ENCODE results near the gene SYNJ2.

DNA sequence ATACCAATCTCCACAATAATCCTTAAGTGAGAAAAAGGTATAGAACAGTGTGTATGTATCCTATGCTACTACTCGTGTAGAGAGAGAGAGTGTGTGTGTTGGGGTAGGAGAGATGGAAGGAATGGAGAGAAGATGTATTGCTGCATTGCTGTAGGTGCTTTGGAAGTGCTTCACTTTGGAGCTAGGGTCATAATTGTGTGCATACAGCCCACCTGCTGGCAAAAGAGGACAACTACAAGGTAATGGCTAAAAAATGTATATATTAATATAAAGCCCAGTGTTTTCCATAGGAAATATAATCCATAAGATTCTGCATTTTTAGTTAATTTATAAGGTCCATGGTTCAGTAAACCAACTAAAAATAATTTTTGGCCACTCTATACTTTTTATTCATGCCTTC, 150.3 kb downstream of the SYNJ2 start:
- TF ChIP-seq FOS (IDR thresholded peaks at IDR 0.05; ENCODE audit: low read depth, low read length): no peak
- TF ChIP-seq, protein P1, sequence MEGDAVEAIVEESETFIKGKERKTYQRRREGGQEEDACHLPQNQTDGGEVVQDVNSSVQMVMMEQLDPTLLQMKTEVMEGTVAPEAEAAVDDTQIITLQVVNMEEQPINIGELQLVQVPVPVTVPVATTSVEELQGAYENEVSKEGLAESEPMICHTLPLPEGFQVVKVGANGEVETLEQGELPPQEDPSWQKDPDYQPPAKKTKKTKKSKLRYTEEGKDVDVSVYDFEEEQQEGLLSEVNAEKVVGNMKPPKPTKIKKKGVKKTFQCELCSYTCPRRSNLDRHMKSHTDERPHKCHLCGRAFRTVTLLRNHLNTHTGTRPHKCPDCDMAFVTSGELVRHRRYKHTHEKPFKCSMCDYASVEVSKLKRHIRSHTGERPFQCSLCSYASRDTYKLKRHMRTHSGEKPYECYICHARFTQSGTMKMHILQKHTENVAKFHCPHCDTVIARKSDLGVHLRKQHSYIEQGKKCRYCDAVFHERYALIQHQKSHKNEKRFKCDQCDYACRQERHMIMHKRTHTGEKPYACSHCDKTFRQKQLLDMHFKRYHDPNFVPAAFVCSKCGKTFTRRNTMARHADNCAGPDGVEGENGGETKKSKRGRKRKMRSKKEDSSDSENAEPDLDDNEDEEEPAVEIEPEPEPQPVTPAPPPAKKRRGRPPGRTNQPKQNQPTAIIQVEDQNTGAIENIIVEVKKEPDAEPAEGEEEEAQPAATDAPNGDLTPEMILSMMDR (conservative IDR thresholded peaks at IDR 0.05; ENCODE audit: low read depth, low read length): peak; percentile 42
- TF ChIP-seq, protein P2, sequence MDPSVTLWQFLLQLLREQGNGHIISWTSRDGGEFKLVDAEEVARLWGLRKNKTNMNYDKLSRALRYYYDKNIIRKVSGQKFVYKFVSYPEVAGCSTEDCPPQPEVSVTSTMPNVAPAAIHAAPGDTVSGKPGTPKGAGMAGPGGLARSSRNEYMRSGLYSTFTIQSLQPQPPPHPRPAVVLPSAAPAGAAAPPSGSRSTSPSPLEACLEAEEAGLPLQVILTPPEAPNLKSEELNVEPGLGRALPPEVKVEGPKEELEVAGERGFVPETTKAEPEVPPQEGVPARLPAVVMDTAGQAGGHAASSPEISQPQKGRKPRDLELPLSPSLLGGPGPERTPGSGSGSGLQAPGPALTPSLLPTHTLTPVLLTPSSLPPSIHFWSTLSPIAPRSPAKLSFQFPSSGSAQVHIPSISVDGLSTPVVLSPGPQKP (IDR thresholded peaks at IDR 0.05; ENCODE audit: borderline replicate concordance, low read depth, low read length): no peak
- no peak for TF ChIP-seq NFE2L2 (IDR thresholded peaks at IDR 0.05; ENCODE audit: low read depth, low read length)
- no peak for TF ChIP-seq POLR2A (IDR thresholded peaks at IDR 0.05; ENCODE audit: low read depth, low read length)
- peak; percentile 30 for TF ChIP-seq SMC3 (IDR thresholded peaks at IDR 0.05; ENCODE audit: low read depth, low read length)
- TF ChIP-seq MAFK (IDR thresholded peaks at IDR 0.05; ENCODE audit: low read depth, low read length): no peak
